HG03060 (cell line): ENCODE measurements around the gene FAM222A.

ENCODE experiments used
- ATAC-seq: cut with Tn5 transposase; IDR thresholded peaks from one replicate; pipeline ENCODE4 v1.9.1; 2021; ENCODE audit warnings: low read depth, moderate number of reproducible peaks; ENCODE audit not compliant: unreplicated experiment

The FAM222A gene

GRCh38 chr12:109770104-109770860 lies 56.7 kb downstream of the FAM222A start:
- ATAC-seq = no peak

- no peak for ATAC-seq
Measured at GRCh38 chr12:109770861-109771670, 57.4 kb downstream of the FAM222A start.

- ATAC-seq = no peak
Measured at GRCh38 chr12:109771746-109772621, 58.4 kb downstream of the FAM222A start.

DNA sequence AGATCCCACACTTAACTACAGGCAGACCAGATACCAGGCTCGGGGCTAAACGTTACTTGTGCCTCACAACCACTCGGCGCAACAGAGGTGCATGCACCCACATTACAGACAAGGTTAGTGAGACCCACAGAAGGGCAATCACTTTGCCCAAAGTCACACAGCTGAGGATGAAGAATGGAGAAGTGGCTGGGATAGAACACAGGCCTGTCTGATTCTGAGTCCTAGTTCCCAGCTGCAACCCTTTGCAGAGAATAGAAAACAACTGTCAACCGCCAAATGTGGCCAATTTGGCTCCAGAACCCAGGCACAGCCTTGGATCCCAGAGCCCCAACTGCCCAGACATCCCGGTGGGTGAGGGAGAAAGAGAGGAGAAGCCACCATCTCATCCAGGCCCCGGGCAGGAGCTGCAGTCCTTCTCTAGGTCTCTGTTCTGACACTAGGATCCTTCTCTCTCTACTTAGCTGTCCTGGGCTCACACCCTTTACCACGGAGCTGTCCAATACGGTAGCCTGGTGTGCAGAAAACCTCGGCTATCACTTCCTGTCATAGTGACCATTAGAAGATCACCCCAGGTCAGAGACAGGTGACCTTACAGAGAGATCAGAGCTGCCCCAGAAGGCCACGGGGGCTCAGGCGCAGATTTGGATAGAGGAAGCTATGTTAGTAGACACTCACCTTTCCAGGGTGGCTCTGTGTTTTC lies 59.1 kb downstream of the FAM222A start:
- no peak for ATAC-seq

GRCh38 chr12:109773384-109774011 lies 59.9 kb downstream of the FAM222A start:
- ATAC-seq = no peak

DNA sequence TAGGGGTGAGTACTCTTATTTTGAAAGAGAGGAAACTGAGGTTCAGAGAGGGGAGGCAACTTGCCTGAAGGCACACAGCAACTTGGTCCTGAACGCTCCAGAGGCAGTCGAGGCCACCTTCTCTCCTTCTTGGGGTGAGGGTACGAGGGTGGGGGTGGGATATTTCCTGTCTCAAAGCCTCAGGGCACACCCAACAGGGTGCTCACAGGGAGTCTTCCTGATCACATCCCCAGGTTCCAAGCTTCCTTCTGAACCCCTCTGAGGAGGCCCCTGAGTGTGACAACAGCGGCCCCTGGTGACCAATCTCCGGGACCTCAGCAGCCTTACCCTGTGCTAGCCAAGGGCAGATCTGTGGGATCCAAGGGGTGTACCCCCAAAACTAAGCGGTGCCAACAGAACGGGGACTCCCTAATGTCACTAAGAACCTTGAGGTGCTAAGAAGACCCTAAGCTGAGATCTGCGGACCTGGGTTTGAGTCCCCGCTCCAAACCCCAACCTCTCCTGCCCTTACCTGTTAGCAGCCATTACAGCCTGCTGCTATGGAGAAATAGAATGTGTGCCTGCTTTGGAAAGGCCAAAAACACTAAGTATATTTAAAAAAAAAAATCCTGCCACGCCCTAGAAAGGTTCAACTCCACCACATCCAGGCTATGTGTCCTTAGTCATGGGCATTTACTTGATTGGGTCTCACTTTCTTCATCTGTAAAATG lies 61.7 kb downstream of the FAM222A start:
- ATAC-seq = no peak

DNA sequence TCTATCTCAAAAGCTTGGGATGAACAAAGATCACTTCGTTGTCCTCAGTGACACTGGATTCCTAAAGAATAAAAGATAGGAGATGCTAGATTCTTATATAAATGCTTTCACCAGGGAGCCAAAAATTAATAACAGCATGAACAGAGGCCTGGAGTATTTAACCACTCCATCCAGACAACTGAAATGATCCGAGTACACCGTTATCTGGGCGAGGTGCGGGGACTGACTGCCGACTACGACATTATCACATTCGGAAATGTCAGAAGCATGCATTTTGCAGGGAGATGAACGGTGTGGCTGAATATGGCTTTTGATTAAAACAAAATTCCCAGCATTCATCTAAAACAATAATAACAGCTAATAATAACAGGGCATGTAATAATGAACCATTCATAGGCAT lies 63.0 kb downstream of the FAM222A start:
- ATAC-seq = no peak

DNA sequence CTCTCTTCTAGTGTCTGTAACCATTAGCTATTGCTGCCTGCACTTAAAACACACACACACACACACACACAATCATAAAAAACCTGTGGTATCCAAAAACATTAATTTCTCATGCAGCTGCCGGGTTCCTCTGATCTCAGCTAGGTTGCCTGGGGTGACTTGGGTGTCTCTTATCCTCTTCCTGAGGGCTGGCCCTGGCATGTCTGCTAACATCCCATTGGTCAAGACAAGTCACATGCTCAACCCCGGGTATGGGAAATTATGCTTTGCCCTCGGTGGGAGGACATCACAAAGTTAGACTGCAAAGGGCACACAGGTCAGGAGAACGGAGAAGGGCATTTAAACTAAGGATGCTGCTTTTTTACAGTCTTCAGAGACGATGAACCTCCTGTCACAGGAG lies 63.9 kb downstream of the FAM222A start:
- ATAC-seq = no peak

DNA sequence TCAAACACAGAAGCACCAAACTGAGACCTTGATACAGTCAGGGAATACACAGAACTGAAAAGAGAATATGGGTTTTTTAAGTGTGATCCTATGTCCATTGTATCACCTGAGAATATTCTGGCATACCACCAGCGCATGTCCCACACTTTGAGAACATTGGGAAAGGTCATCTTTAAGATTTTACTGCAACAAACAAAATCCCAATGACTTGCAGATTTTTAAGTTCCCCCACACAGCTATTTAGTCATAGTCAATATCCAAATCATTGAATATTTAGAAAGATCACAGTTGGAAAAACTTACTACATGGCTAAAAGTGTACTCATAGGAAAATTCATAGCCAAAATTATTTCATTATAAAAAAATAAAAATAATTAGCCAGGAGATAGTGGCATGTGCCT lies 65.1 kb downstream of the FAM222A start:
- no peak for ATAC-seq

DNA sequence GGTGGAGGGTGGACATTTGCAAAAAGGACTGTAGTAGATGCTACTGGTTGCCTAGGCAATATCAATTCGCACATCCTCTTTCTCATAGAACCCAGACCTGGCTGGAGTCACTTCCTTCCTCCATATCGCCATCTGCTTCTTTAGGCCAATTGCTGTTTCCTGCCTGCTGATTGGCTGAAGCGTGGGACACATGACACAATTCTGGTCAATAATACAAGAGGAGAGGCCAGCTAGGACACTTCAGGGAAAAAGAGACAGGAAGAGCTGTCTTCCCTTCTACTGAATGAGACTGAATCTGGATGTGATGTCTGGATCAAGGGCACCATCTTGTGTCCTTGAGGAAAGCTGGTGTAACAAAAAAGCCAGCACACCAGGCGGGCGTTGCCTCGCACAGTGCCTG lies 65.8 kb downstream of the FAM222A start:
- no peak for ATAC-seq

- no peak for ATAC-seq
Measured at GRCh38 chr12:109781668-109782325, 68.2 kb downstream of the FAM222A start.

GRCh38 chr12:109782326-109782703 lies 68.7 kb downstream of the FAM222A start:
- no peak for ATAC-seq

DNA sequence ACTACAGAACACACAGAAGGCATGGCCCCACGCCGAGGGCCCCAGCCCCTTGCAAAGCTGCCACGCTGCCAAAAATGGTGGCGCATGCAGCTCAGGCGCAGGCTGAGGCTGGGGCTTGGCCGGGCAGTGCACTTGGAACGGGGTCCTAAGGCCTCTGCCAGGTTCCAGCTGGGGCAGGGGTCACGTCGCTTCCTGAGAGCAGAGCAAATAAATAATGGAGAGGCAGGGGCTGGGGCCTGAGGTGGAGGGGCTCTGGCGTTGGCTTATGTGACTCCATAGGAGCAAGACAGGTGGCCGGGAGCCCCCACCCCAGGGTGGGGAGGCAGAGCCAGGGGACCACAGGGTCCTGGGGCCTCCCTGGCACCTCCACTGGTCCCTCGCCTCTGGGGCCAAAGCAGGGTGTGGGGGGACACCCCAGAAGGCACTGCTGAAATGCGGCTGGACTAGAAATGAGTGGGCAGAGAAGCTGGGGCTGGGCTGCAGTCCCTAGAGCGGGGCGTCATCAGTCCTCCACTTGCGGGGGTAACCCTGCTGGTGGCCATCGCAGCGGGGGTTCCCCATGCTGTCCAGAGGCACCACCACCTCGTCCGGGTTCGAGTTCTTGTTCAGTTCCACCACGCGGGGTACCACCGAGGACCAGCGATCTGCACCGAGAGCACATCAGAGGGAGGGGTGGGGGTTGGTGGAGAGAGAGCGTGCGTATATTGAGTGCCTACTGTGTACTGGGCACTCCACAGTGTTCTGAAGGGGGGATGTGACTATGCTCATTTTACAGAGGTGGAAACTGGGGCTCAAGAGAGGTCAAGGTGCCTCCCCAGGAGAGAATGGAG lies 69.7 kb downstream of the FAM222A start:
- ATAC-seq = no peak

GRCh38 chr12:109783965-109784244 lies 70.3 kb downstream of the FAM222A start:
- ATAC-seq = no peak

- ATAC-seq = no peak
Measured at GRCh38 chr12:109785854-109786253, 72.2 kb downstream of the FAM222A start.

DNA sequence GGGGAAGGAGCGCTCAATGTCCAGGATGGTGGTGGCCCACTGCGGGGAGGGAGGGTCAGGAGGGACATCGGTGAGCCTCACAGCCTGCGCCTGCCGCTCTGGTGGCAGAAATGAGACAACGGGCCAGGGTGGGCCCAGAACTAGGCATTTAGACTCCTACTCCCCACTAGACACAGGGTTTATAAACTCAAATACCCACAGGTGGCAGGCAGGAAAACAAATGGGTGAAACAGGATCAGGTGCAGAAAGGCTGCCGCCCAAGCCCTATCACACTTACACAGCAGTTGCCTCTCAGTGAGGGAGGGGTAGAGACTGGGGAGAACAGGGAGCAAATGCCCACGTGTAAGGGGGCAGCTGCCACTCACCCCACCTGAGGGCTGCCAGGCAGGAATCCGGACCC lies 73.2 kb downstream of the FAM222A start:
- no peak for ATAC-seq

DNA sequence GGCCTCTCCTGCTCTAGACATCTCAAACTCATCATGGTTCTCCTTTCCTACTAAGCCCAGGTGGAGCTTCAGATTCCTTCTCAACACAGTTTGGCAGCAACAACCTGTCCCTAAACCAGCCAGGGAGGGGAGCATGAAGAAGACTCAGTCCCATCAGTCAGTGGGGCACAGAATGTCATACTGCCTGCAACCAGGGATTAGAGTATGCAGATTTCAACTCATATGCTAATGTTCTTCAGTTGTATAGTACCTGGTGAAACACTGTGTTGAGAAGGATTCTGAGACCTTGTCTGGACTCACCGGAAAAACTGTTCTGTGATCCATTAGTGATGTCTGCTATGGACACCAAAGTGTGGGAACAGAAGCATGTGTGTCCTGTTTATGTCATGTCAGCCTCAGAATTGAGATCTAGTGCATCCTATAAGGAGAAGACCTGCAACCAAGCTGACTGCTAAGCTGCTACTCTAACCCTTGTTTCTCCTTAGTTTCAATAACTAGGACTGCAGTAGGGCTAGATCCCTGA lies 76.0 kb downstream of the FAM222A start:
- no peak for ATAC-seq

GRCh38 chr12:109792992-109793391 lies 79.4 kb downstream of the FAM222A start:
- no peak for ATAC-seq
